GM18511 (cell line): ENCODE results near the gene TMEM170B.
"Not testable (repeated sequence)": the region's sequence is repeated elsewhere in the genome, so short reads cannot be mapped to it uniquely, and the experiment has no call there.

Experiments used
- ATAC-seq: cut with Tn5 transposase; IDR thresholded peaks from one replicate; pipeline ENCODE4 v1.9.1; 2021; ENCODE audit warnings: mild to moderate bottlenecking, moderate library complexity; ENCODE audit not compliant: unreplicated experiment

TMEM170B gene

GRCh38 chr6:11527274-11527870 lies 10.2 kb upstream of the TMEM170B start:
- no peak for ATAC-seq

DNA sequence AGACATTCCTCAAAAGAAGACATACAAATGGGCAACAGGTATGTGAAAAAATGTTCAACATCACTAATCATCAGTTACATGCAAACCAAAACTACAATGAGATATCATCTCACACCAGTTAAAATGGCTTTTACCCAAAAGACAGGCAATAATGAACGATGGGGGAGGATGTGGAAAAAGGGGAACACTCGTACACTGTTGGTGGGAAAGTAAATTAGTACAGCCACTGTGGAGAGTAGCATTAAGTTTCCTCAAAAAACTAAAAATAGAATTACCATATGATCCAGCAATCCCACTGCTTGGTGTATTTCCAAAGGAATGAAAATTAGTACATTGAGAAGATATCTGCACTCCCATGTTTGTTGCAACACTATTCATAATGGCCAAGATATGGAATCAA lies 8.6 kb upstream of the TMEM170B start:
- no peak for ATAC-seq

DNA sequence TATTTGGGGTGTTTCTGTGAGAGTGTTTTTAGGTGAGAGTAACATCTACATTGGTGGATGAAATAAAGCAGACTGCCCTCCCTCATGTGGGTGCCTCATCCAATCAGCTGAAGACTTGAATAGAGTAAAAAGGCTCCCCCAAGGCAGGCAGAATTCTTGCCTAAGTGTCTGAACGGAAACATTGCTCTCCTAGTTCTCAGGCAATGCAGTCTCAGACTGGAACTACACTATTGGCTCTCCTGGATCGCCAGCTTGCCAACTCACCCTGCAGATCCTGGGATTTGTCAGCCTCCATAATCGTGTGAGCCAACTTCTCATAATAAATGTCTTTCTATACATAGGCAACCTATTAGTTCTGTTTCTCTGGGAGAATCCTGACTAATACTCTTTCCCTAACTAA lies 5.5 kb upstream of the TMEM170B start:
- no peak for ATAC-seq

DNA sequence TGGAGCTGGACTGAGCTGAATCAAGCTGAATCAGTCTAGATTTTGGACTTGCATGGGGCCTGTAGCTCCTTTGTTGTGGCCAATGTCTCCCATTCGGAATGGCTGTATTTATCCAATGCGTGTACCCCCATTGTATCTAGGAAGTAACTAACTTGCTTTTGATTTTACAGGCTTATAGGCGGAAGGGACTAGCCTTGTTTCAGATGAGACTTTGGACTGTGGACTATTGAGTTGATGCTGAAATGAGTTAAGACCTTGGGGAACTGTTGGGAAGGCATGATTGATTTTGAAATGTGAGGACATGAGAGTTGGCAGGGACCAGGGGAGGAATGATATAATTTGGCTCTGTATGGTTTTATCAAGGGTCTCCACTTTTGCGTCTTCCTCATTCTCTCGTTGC lies 3.0 kb upstream of the TMEM170B start:
- no peak for ATAC-seq

DNA sequence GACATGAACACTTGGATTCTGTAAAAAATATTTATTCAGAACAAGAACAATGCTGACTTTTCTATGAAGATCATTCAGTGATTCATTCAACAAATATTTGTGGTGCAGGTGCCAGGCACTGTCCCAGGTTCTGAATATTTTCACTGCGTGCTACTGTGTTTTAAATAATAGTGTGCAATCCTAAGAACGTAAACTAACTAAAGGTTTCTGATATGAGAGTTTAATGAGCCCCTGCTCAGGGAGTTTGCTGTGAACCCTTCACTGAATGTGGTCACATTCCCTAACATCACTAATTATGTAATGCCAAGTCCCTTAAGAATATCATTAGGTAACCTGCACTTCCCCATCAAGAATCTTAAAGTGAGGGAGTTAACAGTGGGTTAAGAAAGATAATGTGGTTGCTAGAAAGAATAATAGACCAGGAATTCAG lies 1.7 kb upstream of the TMEM170B start:
- no peak for ATAC-seq

DNA sequence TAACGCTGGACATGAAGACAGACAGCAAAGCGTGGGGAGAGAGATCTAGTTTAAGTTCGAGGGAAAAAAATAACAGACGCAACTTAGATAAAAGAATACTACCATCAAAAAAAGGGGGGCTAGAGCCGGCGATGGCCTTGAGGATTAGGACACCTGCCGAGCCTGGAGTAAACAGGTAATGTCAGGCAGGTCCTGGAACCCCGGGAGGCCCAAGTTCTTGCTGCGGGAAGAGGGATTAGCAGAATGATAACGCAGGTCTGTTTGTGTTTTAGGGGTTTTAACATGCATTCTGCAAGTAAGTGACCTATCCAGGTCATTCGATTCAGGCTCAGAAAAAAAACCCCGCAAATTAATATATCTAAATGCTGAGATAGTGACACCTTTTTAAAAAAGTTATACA lies 754 bp upstream of the TMEM170B start:
- no peak for ATAC-seq

DNA sequence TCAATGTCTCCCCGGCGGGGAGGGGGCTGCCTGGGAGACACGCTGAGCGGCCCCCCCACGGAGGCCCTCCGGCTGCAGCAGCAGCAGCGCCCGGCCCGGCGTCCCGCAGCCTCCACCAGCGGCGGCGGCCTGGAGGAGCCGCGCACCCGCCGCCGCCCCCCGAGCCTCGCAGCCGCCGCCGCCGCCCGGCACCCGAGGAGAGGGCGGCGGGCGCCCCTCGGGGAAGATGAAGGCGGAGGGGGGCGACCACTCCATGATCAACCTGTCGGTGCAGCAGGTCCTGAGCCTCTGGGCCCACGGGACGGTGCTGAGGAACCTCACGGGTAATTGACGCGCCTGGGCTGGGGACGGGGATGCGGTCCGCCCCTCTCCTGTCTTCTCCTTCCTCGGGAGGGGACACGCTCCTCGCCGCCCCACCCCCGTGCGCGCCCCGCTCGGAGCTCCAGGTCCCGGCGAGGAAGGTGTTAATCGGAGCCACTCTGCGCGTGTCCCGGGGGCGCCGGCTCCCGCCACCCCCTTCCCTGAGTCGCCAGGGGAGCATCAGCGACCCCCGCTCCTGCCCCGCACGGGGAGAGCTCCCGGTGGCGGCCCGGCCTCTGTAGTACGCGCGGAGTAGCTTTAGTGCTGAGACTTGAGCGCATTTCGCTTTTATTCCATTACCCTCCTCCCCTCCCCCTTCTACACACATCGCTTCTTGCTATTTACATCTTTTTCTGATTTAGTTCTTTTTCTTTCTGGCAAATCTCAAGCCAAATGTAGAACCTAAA lies 686 bp downstream of the TMEM170B start:
- peak; percentile 25 for ATAC-seq

DNA sequence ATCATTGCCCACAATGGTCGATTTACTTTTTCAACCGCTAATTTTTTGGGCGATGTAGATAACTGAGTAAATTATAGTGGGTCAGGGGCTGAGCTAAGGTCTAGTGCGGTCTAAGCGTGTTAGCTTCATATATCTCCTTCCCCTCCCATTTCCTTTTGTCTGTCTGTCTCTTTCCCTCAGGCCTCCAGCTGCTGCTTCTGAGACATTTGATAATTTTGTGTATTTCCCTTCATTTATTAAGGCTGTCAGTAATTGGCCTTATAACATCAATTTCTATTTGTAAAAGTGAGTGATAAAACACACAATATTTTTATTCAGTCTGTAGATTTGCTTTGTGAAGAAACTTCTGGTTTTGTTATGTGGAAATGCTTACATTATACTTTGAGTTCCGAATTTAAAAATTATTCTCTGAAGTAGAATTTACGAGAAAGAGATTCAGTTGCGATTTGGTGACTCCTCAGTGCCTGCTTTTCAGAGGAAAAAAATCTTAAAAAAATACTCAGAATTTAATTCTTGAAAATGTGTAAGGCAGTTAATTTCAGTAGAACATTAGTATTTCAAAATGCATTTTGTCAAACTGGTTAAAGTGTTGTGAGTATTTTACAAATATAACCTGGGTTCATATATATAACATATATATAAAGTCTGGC lies 1.4 kb downstream of the TMEM170B start:
- ATAC-seq: no peak

DNA sequence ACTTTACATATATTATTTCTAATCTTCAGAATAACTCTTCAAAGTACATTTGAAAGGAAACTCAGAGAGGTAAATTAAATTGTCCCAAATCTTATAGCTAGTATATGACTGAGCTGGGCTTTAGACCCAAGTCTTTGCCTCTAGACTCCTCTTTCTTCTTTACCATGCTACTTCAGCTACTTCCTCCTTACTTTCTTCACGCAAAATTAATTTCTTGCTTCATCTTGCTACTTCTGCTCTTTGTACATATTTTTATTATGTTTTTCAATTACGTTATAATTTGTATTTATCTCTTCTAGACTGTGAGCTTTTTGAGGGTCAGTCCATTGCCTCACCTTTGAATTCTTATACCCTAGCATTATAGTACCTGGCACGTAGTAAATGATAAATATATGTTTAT lies 5.3 kb downstream of the TMEM170B start:
- ATAC-seq: no peak

DNA sequence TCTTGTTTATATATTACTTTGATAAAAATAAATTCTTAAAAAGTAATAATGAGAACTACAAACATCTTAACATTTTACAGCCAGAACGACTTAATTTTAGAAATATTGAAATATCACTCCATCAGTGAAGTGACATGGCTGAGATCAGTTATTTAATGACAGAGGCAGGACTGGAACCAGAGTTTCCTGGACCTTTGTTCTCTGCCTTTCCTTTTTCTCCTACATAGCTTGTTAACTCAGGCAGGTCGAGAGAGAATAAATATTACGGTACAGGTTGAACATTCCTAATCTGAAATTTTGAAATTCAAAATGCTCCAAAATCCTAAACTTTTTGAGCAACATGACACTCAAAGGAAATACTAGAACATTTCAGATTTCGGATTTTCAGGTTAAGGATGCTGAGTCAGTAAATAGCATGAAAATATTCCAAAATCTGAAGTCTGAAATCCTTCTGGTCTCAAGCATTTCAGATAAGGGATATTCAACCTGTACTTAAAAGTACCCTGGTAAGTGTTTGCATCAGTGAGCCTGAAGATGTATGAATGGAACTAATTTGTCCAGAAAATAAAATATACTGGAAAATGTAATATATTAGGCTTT lies 6.5 kb downstream of the TMEM170B start:
- no peak for ATAC-seq

- not testable (repeated sequence) for ATAC-seq
These were observed 10.3 kb downstream of the TMEM170B start for GRCh38 chr6:11547846-11548245.

- not testable (repeated sequence) for ATAC-seq
These were observed 11.0 kb downstream of the TMEM170B start for GRCh38 chr6:11548578-11548977.

DNA sequence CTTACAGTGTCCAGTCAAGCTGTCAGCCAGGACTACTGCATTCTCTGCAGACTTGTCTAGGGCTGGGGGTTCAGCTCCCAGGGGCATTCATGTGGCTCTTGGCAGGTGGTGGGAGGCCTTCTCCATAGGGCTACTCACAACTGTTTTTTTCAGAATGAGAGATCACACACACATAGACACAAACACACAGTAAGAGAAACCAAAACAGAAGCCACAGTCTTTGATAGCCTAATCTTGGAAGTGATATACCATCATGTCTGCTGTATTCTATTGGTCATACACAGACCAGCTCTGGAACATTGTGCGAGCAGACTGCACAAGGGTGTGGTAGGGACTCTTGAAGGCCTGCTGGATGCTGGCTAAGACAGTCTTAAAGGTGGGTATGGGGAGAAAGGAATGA lies 13.5 kb downstream of the TMEM170B start:
- ATAC-seq: no peak

GRCh38 chr6:11552442-11552841 lies 14.9 kb downstream of the TMEM170B start:
- no peak for ATAC-seq

DNA sequence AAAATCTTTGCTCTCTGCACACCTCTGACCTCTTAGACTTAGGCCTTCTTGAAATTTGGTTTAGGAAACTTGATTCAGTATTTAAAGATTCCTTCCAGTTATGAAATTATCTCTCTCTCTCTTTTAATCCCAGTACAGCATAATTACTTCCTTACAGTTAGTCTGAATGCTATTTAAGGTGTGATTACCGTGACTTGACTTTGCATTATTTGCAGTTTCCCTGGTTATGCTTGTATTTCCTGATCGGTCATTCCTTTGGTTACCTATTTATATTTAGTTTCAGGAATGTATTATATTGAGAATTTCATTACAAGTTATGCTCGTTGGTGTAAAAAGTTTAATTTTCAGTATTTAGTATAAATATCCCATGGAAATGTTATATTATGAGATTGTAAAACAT lies 16.3 kb downstream of the TMEM170B start:
- no peak for ATAC-seq

DNA sequence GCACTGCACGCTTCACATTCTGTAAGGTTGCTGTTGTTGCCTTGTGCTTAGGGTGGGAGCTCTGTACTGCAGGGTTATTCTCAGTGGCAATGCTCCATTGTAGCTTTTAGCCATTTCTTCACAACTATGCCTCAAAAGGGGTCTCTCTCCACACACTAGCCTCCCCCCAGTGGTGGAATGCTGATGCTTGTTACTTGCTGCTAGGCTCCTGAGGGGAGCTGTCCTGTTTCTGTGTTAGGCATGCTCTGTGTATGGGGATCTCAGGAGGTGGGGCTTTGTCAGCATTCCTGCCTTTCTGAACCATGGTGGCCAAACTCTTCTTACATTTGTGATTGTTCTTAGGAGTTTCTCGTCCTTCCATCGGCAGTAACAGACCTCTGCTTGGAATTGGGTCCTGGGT lies 18.8 kb downstream of the TMEM170B start:
- ATAC-seq: no peak

- no peak for ATAC-seq
These were observed 26.2 kb downstream of the TMEM170B start for GRCh38 chr6:11563793-11564192.

GRCh38 chr6:11566609-11567008 lies 29.1 kb downstream of the TMEM170B start:
- ATAC-seq: no peak

DNA sequence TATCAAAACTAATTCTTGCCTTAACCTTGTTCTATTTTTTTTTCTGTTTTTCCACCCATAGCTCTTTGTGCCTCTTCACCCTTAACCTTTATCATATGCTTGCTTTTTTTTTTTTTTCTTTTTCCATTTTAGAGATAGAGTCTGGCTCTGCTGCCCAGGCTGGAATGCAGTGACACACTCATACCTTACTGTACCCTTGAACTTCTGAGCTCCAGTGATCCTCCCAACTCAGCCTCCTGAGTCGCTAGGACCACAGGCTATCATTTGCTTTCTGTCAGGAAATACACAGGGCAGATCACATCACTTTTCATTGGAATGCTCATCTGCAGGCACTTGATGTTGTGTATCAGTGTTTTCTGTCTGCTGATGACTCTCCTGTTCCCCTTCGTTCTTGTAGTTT lies 33.5 kb downstream of the TMEM170B start:
- no peak for ATAC-seq

DNA sequence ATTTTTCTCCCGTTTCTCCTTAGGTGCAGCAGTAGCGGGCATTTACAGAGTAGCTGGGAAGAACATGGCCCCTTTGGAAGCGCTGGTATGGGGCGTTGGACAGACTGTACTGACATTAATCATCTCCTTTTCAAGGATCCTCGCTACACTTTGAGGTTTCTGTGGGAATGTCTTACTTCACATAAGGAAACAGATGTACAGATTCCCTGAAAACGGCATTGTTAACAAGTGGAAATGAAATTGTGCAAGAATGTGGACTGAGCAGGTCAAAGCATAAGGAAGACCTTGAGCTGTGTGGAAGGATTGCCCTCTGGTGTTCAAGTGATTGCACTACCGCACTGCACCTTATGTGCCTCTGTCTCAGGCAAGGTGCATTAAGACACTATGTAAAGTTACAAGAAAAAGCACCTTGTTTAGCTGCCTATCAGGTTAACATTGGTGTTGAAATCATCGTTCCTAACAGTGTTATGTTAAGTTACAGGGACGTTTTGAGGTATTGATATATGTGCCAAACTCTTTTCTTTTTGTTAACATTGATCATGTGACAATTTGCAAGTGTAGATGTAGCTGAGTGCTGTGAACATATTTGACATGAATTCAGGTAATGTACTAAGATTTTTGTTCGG lies 38.0 kb downstream of the TMEM170B start:
- peak; percentile 95 for ATAC-seq

GRCh38 chr6:11580686-11581405 lies 43.3 kb downstream of the TMEM170B start:
- no peak for ATAC-seq
